ENCODE results near the gene CLCN4. TPM values are rescaled to one million over a fixed set of nuclear protein-coding genes. Genes with fewer than 3 reads are reported as not detected.

Gene CLCN4
- total and polyA plus RNA-seq, 4 experiments from 2014 or later = 0.28 to 0.29 TPM; not detected in 2

DNA sequence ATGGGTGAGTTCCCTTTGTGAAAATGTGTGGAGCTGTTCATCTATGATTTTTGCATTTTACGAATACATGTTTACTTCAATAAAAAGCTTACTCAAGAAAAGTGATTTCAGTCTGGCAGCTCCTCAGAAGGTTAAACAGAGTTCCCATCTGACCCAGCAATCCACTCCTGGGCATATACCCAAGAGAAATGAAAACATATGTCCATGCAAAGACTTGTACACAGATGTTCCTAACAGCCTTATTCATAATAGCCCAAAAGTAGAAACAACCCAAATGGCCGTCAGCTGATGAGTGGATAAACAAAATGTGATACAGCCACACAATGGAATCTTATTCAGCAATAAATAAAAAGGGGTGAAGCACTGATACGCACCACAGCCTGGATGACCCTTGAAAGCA, 20.8 kb downstream of the CLCN4 start:
- Mint-ChIP-seq H3K4me1 (peaks cover 0 to 1% (median 0%) of the 10 kb centered on the region in 4 donors), H3K9me3 (no peaks in the 10 kb centered on the region), H3K27me3 (peaks cover 1 to 7% of the 10 kb centered on the region in 2 donors), H3K27ac (no peak overlapping the region), H3K36me3 (no peaks in the 10 kb centered on the region), H3K4me3 (no peak overlapping the region)
- Histone ChIP-seq H3K9me3 (ENCODE audit: control insufficient read depth in 1 of 2, low read length in 2 of 2) (no peaks in the 10 kb centered on the region), H3K36me3 (ENCODE audit: insufficient read depth, low read length) (no peaks in the 10 kb centered on the region), H3K4me3 (ENCODE audit: low read length in 2 of 2) (no peak overlapping the region), H3K4me1 (ENCODE audit: insufficient read depth, low read length) (no peaks in the 10 kb centered on the region), H3K27me3 (ENCODE audit: insufficient read depth, low read length) (no peaks in the 10 kb centered on the region), H3K27ac (ENCODE audit: low read depth, low read length) (no peak overlapping the region)
- CTCF ChIA-PET (ENCODE audit: partially characterized antibody) = interaction anchor here (1.3 kb wide), 1 partner anchor 13 kb away, joined by 4 read pairs; no protein-coding TSS in a partner anchor
- POLR2A ChIA-PET (ENCODE audit: partially characterized antibody) = no interaction called here
- intact Hi-C loops (cut with micrococcal nuclease) = no loop called here
- no peak for DNase-seq

DNA sequence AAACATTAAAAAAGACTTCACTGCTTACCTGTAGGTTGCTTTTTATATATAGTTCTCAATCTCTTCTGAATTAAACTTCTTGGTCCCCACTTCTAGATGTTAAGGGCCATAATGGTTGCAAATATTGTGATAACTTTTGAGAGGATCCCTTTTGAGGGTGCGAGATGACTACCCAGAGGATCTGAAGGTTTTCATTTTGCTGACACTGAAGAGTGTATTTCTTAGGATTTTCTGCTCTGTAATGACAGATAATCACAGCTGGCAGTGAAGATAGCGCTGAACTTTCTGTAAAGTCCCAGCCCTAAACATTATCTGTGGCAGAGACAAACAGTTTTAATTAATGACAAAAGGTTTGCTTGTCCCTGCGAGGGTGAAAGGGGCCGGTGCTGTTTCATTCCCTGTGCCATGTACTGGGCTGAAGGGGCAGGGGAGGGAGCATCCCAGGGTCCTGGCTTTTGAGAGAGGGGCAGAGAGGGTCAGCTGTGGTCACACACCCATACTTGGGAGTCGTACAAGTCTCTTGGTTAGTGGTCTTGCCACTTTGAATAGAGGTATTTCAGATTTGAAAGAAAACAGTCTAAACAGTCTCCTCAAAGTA, 22.2 kb downstream of the CLCN4 start:
- no peaks in the 10 kb centered on the region for H3K27me3 ChIP-seq (ENCODE audit: insufficient read depth, low read length)
- H3K4me1 ChIP-seq (ENCODE audit: insufficient read depth, low read length) = no peaks in the 10 kb centered on the region
- H3K4me3 Mint-ChIP-seq = no peak overlapping the region
- CTCF ChIA-PET (ENCODE audit: partially characterized antibody) = interaction anchor here (3.6 kb wide), 1 partner anchor 11 kb away, joined by 19 read pairs; no protein-coding TSS in a partner anchor
- POLR2A ChIA-PET (ENCODE audit: partially characterized antibody) = no interaction called here
- H3K4me1 Mint-ChIP-seq = no peaks in the 10 kb centered on the region
- H3K9me3 Mint-ChIP-seq = no peaks in the 10 kb centered on the region
- intact Hi-C loops (cut with micrococcal nuclease) = no loop called here
- no peaks in the 10 kb centered on the region for H3K36me3 ChIP-seq (ENCODE audit: insufficient read depth, low read length)
- H3K4me3 ChIP-seq (ENCODE audit: low read length in 2 of 2) = no peak overlapping the region
- no peak overlapping the region for H3K27ac ChIP-seq (ENCODE audit: low read depth, low read length)
- H3K27me3 Mint-ChIP-seq = peaks cover 1 to 10% of the 10 kb centered on the region in 2 donors
- no peak overlapping the region for H3K27ac Mint-ChIP-seq
- no peak for DNase-seq
- H3K9me3 ChIP-seq (ENCODE audit: control insufficient read depth in 1 of 2, low read length in 2 of 2) = no peaks in the 10 kb centered on the region
- no peaks in the 10 kb centered on the region for H3K36me3 Mint-ChIP-seq

DNA sequence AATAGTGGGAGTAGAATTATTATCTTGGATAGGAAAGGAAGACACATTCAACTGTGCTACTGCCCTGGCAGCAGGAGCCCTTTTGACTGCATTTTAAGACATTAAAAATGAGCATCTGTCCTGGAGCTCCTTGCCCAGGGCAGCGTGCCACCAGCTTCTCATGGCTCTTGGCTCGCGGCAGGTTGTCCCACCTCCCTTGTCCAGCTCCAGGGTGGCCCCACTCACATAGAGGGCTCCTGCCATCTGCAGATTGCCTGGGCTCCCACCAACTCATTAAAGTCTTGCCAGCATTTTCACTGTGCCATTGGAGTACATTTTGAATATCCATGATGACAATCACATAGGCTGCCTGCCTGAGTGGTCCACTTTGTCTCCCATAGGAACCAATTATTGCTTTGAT, 27.0 kb downstream of the CLCN4 start:
- Histone ChIP-seq H3K27ac (ENCODE audit: low read depth, low read length) (no peak overlapping the region), H3K9me3 (ENCODE audit: control insufficient read depth in 1 of 2, low read length in 2 of 2) (no peaks in the 10 kb centered on the region), H3K4me3 (ENCODE audit: low read length in 2 of 2) (no peak overlapping the region), H3K27me3 (ENCODE audit: insufficient read depth, low read length) (no peaks in the 10 kb centered on the region), H3K4me1 (ENCODE audit: insufficient read depth, low read length) (no peaks in the 10 kb centered on the region), H3K36me3 (ENCODE audit: insufficient read depth, low read length) (no peaks in the 10 kb centered on the region)
- ChIA-PET CTCF (ENCODE audit: partially characterized antibody) (interaction anchor here (0.7 kb wide), 1 partner anchor 56 kb away, joined by 3 read pairs; no protein-coding TSS in a partner anchor), POLR2A (ENCODE audit: partially characterized antibody) (no interaction called here)
- intact Hi-C loops (cut with micrococcal nuclease) = no loop called here
- Mint-ChIP-seq H3K4me3 (no peak overlapping the region), H3K27me3 (peaks cover 5 to 10% of the 10 kb centered on the region in 2 donors), H3K4me1 (no peaks in the 10 kb centered on the region), H3K9me3 (no peaks in the 10 kb centered on the region), H3K36me3 (no peaks in the 10 kb centered on the region), H3K27ac (no peak overlapping the region)
- DNase-seq = no peak

DNA sequence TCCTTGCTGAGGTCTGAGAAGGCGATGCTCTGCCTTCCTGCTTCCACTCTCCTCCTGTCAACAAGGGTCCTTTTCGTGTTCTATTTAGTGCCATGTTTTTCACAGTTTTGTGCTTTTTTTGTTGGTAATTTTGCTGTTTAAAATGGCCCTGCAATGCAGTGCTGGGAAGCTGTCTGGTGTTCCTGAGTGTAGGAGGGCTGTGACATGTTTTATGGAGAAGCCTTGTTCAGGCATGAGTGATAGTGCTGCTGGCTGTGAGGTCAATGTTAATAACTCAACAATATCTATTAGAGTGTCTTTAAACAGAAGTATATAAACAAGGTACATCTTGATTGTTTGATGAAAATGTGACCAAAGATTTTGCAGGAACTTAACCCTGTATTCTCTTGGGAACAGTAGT, 27.6 kb downstream of the CLCN4 start:
- H3K4me3 ChIP-seq (ENCODE audit: low read length in 2 of 2) = no peak overlapping the region
- Mint-ChIP-seq H3K9me3 (no peaks in the 10 kb centered on the region), H3K27me3 (peaks cover 5 to 10% of the 10 kb centered on the region in 2 donors), H3K4me1 (no peaks in the 10 kb centered on the region), H3K36me3 (no peaks in the 10 kb centered on the region), H3K27ac (no peak overlapping the region), H3K4me3 (no peak overlapping the region)
- intact Hi-C loops (cut with micrococcal nuclease) = no loop called here
- no peaks in the 10 kb centered on the region for H3K36me3 ChIP-seq (ENCODE audit: insufficient read depth, low read length)
- H3K27ac ChIP-seq (ENCODE audit: low read depth, low read length) = no peak overlapping the region
- POLR2A ChIA-PET (ENCODE audit: partially characterized antibody) = no interaction called here
- no peak for DNase-seq
- no peaks in the 10 kb centered on the region for H3K27me3 ChIP-seq (ENCODE audit: insufficient read depth, low read length)
- CTCF ChIA-PET (ENCODE audit: partially characterized antibody) = no interaction called here
- no peaks in the 10 kb centered on the region for H3K9me3 ChIP-seq (ENCODE audit: control insufficient read depth in 1 of 2, low read length in 2 of 2)
- no peaks in the 10 kb centered on the region for H3K4me1 ChIP-seq (ENCODE audit: insufficient read depth, low read length)

DNA sequence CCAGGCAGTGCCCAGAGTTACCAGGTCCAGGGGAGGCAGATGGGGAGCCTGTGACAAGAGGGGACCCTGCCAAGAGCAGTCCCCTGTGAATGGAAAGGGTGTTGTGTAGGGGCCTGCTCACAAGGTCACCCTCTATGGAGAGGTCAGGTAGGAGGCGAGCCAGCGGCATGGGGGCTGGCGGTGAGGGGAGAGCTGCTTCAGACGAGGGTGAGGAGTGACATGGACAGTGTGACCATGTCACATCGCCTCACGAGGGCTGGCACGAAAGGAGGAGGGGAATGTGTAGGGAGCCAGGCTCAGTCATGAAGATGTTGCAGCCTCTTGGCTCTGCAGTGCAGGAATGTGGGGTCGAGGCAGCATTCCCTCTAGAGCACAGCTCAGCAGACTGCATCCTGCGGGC, 29.6 kb downstream of the CLCN4 start:
- H3K36me3 ChIP-seq (ENCODE audit: insufficient read depth, low read length) = no peaks in the 10 kb centered on the region
- H3K9me3 ChIP-seq (ENCODE audit: control insufficient read depth in 1 of 2, low read length in 2 of 2) = no peaks in the 10 kb centered on the region
- POLR2A ChIA-PET (ENCODE audit: partially characterized antibody) = no interaction called here
- H3K4me1 ChIP-seq (ENCODE audit: insufficient read depth, low read length) = no peaks in the 10 kb centered on the region
- Mint-ChIP-seq H3K4me1 (peaks cover 0 to 4% (median 0%) of the 10 kb centered on the region in 4 donors), H3K4me3 (no peak overlapping the region), H3K27me3 (peaks cover 8 to 10% of the 10 kb centered on the region in 2 donors), H3K27ac (no peak overlapping the region), H3K36me3 (no peaks in the 10 kb centered on the region), H3K9me3 (no peaks in the 10 kb centered on the region)
- no peaks in the 10 kb centered on the region for H3K27me3 ChIP-seq (ENCODE audit: insufficient read depth, low read length)
- H3K4me3 ChIP-seq (ENCODE audit: low read length in 2 of 2) = no peak overlapping the region
- DNase-seq = no peak
- intact Hi-C loops (cut with micrococcal nuclease) = no loop called here
- CTCF ChIA-PET (ENCODE audit: partially characterized antibody) = interaction anchor here (0.9 to 6.0 kb wide), 2 partner anchors 536 to 952 kb away, joined by 5 to 87 read pairs; no protein-coding TSS in a partner anchor
- no peak overlapping the region for H3K27ac ChIP-seq (ENCODE audit: low read depth, low read length)

DNA sequence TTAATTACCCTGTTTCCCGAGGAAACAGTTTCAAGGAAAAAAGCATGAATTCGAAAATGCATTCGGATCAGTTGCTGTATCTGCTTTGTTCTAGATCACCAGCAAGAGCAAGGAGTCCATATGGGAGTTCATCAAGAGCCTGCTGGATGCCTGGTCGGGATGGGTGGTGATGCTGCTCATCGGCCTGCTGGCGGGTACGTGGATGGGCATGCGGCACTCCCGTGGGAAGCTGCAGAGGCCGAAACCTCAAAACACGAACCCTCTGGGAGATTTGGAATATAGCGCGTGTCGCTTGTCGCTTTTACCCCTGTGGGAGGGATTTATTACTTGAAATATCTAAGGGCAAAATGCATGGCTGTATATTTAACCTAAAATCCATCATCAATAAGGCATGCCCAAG, 30.6 kb downstream of the CLCN4 start:
- H3K4me3 Mint-ChIP-seq = no peak overlapping the region
- H3K4me3 ChIP-seq (ENCODE audit: low read length in 2 of 2) = no peak overlapping the region
- H3K4me1 Mint-ChIP-seq = peaks cover 0 to 4% (median 0%) of the 10 kb centered on the region in 4 donors
- no peaks in the 10 kb centered on the region for H3K27me3 ChIP-seq (ENCODE audit: insufficient read depth, low read length)
- no peak for DNase-seq
- intact Hi-C loops (cut with micrococcal nuclease) = no loop called here
- H3K36me3 Mint-ChIP-seq = no peaks in the 10 kb centered on the region
- peaks cover 8 to 10% of the 10 kb centered on the region in 2 donors for H3K27me3 Mint-ChIP-seq
- H3K27ac ChIP-seq (ENCODE audit: low read depth, low read length) = no peak overlapping the region
- no peaks in the 10 kb centered on the region for H3K36me3 ChIP-seq (ENCODE audit: insufficient read depth, low read length)
- POLR2A ChIA-PET (ENCODE audit: partially characterized antibody) = no interaction called here
- no peaks in the 10 kb centered on the region for H3K9me3 ChIP-seq (ENCODE audit: control insufficient read depth in 1 of 2, low read length in 2 of 2)
- no peaks in the 10 kb centered on the region for H3K9me3 Mint-ChIP-seq
- CTCF ChIA-PET (ENCODE audit: partially characterized antibody) = interaction anchor here (0.7 to 6.0 kb wide), 4 partner anchors 11 to 951 kb away, joined by 3 to 87 read pairs (median 4); no protein-coding TSS in a partner anchor
- no peak overlapping the region for H3K27ac Mint-ChIP-seq
- H3K4me1 ChIP-seq (ENCODE audit: insufficient read depth, low read length) = no peaks in the 10 kb centered on the region

DNA sequence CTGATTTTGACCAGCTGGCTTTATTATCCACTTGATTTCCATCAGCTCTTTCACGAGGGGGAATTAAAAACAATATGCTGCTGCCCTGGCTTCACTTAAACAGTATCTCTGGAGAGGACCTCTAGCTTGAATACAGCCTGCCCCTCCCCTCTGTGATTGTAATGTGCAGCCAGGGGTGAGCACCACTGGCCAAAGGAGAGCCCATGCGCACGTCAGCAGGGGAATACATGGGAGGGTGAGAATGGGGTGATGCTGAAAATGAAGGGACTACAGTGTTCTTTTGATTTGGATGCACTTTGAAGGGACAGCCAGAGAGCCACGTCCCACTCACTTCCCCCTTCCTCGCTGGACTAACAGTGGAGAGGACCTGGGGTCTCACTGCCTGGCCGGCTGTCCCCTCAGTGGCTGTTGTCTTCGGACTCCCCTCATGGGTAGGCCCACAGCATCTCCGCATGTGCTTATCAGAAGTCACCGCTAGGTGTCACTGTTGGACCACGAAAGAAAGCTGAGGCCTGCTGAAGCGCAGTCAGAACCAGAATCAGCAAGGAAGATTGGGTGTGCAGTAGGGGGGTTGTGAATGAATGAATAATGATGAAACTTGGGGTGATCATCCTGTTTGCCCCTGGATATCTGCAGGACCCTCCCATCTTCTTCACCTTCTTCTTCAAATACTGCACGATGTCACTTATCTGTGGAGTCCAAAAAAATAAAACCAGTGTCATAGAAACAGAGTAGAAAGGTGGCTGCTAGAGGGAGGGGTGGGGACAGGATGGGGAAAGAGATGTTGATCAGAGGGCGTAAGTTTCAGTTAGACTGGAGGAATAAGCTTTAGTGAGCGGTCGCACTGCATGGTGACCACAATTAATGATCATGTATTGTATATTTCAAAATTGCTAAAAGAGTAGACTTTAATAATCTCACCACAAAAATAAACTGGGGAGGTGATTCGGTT, 32.8 kb downstream of the CLCN4 start:
- no peak overlapping the region for H3K4me3 ChIP-seq (ENCODE audit: low read length in 2 of 2)
- no peaks in the 10 kb centered on the region for H3K36me3 ChIP-seq (ENCODE audit: insufficient read depth, low read length)
- ChIA-PET CTCF (ENCODE audit: partially characterized antibody) (interaction anchor here (0.8 to 6.0 kb wide), 24 partner anchors 9 to 957 kb away, joined by 3 to 87 read pairs (median 3); no protein-coding TSS in a partner anchor), POLR2A (ENCODE audit: partially characterized antibody) (no interaction called here)
- H3K27me3 Mint-ChIP-seq = peaks cover 2 to 8% of the 10 kb centered on the region in 2 donors
- no peak overlapping the region for H3K27ac ChIP-seq (ENCODE audit: low read depth, low read length)
- H3K27ac Mint-ChIP-seq = no peak overlapping the region
- H3K9me3 ChIP-seq (ENCODE audit: control insufficient read depth in 1 of 2, low read length in 2 of 2) = no peaks in the 10 kb centered on the region
- intact Hi-C loops (cut with micrococcal nuclease) = loop anchor here (1.0 to 2.0 kb wide), 2 partner anchors 948 to 955 kb away; no protein-coding TSS in a partner anchor
- DNase-seq = peak; percentile 52 to 73 (median 66)
- H3K4me3 Mint-ChIP-seq = no peak overlapping the region
- no peaks in the 10 kb centered on the region for H3K36me3 Mint-ChIP-seq
- no peaks in the 10 kb centered on the region for H3K4me1 ChIP-seq (ENCODE audit: insufficient read depth, low read length)
- H3K4me1 Mint-ChIP-seq = peaks cover 0 to 4% (median 0%) of the 10 kb centered on the region in 4 donors
- H3K27me3 ChIP-seq (ENCODE audit: insufficient read depth, low read length) = no peaks in the 10 kb centered on the region
- no peaks in the 10 kb centered on the region for H3K9me3 Mint-ChIP-seq

All from CD4-positive, alpha-beta memory T cell (primary cell).